ENCODE results near the gene ZNF556.

Gene ZNF556

DNA sequence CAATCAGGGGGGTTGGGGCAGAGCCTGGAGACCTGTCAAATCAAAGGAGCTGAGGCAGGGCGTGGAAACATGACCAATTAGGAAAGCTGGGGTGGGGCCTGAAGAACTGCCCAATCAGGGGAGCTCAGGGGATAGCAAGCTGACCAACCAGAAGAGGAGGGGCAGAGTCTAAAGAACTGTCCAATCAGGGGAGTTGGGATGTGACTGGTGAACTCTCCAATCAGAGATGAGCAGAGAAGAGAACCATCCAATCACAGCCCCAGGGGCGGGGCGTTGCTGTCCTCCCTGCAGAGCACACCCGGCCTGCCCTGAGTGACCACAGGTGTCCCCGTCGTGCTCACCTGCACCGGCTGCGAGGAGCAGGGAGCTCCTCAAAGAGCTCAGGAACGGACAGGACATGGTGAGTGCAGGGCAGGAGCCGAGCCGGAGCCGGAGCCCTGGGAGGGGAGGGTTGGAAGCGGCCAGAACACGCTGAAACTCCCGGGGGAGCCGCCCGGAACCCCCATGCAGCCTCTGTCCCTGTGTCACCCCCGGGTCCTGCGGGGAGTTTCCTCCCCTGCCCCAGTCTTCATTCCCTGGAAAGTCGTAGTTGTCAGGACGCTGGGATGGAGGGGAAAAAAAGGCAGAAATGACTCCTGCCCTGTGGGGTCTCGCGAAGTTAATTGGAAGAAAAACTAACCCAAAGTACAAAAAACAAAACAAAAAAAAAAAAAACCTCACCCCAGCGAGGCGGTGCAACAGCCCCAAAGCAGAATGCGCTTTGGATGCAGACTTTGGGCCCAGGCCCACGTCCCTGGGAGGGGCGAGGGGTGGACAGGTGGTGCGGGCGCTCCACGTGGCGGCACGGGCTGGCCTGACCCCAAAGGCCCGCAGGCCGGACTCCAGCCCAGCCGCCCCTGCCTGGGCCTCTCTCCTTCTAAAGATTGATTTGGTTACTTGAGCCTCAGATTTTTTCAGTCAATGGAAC is at the start of gene ZNF556:
Gene ZNF556 (plus strand): TSS at position 311 of the 967 bp plus-strand sequence. CDS start 87 bp downstream, at position 398.
- DNase-seq (ENCODE audit: low read depth in 2 of 2), result no peak

DNA sequence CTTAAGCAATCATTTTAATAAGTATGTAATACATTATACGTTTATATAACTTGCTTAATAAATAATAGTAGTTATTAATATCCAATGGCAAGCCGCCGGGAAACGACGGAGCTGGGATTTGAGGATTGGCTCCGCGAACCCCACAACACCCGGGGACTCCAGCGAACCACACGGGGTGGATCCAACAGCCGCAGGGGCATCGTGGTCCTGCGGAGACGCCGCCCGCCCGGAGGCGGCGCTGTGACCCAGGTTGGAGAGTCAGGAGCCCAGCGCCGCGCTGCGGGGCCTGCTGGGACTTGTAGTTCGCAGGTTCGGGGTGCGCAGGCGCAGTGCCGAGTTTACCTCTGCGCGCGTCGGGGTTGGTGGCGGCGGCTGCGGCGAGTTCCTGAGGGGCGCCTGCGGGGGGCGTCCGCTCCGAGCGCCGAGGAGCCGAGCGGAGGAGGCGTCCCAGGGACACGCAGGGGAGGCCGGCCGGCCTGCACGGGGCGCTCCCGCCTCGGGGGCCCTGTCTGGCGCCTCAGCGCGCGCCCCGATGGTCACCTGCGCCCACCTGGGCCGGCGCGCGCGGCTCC is 47.5 kb upstream of the ZNF556 start, which contains the start of gene ZNF554:
Gene ZNF554 (plus strand): TSS at position 329 of the 572 bp plus-strand sequence. CDS start 204 bp downstream, at position 533.
- DNase-seq (ENCODE audit: low read depth in 2 of 2), result peak; percentile 97

DNA sequence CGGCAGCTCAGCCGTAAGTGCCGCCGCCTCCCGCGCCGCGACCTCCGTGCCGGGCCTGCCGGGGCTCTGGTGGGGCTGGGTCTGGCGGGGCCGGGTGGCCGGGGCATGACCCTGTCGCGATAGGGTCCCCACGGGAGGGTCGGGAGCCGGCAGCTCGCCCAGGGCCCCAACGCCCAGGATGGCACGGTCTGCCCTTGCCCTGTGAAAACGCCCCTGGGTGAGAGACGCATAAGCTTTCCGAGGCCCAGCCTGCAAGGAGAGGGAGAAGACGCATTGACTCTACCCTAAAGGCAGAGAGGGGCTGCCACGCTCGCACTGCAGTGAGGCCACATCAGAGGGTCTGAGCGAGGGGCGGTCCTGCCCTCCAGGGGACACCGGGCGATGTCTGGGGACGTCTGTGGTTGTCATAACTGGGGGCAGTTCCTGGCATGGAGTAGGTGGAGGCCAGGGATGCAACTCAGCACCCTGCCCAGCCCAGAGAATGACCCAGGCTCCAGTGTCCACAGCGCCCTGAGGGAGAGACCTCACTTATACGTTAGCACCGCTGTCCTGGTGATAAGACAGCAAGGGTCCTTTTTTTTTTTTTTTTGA is 46.9 kb upstream of the ZNF556 start:
- no peak for DNase-seq (ENCODE audit: low read depth in 2 of 2)

DNA sequence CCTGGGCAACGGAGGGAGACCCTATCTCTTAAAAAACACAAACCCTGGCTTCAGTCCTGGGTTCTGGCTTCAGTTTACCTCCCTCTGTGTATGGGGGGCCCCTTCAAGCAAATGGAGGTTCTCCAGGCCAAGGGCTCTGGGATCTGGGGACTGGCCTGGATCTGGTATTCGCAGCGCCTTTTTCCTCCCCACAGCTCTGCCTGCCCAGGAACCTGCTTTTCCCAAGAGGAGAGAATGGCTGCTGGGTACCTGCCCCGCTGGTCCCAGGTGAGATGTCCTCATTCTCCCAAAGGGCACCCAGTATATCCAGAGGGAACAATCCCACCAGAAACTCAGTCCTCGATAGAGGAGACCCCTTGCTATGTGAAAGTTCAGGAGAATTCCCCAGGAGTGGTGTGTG is 44.3 kb upstream of the ZNF556 start:
- no peak for DNase-seq (ENCODE audit: low read depth in 2 of 2)

DNA sequence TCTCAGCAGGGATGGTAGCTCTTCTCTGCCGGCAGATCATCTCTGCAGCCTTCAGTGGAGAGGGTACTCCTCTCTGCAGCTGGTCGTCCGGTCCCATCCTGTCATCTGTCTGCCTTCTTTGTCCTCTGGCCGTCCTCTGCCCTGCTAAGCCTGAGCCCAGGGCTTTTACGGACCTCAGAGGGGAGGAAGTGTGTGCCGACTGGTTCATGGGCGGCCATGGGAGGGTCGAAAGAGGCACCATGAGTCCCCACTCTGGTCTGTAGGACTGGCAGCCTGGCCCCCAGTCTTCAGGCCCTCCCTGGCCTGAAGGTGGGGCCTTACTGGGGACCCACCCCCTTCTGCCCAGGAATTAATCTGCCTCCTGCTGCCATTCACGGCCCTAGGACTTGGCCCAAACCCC is 43.5 kb upstream of the ZNF556 start:
- DNase-seq (ENCODE audit: low read depth in 2 of 2), result no peak

DNA sequence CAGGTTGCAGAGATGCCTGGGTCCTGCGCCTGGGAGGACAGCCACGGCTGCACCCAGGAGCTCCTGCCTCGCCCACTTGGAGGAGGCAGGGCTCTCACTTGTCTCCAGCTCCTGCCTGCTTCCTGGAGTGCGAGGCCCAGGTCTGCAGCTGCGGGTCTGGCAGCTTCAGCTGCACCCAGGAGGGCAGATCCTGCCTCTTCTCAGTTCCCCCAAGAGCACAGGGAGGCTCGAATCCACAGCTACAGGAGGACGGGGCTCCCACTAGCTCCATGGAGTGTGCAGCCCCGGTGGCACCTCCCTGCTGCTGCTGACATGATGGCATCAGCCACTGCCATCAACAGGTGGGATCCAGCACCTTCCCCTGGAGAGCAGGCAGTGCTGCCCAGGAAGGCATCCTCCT is 43.0 kb upstream of the ZNF556 start:
- no peak for DNase-seq (ENCODE audit: low read depth in 2 of 2)

DNA sequence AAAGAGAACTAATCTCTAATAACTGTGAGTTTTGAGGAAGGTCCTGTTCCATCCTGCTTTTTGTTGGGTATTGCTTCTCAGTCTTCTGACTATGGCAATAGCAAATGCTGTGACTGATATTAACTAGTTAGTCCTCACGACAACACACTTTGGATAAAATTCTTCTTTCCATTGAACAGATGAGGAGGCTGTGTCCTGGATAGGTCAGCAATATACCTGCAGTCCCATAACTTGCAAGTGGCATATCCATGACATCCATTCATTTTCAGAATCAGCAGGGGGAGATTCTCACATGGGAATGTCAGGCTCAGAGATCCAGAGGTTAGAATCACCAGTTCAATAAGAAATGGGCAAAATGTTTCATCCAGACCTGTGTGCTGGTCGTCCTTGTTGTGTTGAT is 40.1 kb upstream of the ZNF556 start:
- no peak for DNase-seq (ENCODE audit: low read depth in 2 of 2)

DNA sequence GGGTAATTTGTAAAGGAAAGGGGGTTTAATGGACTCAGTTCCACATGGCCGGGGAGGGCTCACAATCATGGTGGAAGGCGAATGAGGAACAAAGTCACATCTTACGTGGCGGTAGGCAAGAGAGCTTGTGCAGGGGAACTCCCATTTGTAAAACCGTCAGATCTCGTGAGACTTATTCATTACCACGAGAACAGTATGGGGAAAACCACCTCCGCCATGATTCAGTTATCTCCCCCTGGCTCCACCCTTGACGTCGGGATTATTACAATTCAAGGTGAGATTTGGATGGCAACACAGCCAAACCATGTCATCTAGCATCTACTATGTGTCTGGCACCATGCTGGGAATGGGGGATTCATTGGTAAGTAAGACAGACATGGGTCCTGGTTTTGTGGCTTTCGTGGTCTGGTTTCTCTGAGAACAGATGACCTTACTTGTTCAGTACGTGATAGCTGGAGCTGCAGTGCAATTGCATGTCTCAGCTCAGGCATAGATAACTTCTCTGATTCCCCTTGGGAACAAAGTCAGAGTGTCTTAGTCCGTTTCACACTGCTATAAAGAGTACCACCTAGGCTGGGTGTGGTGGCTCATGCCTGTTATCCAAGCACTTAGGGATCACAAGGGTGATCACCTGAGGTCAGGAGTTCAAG is 39.2 kb upstream of the ZNF556 start:
- DNase-seq (ENCODE audit: low read depth in 2 of 2), result no peak

DNA sequence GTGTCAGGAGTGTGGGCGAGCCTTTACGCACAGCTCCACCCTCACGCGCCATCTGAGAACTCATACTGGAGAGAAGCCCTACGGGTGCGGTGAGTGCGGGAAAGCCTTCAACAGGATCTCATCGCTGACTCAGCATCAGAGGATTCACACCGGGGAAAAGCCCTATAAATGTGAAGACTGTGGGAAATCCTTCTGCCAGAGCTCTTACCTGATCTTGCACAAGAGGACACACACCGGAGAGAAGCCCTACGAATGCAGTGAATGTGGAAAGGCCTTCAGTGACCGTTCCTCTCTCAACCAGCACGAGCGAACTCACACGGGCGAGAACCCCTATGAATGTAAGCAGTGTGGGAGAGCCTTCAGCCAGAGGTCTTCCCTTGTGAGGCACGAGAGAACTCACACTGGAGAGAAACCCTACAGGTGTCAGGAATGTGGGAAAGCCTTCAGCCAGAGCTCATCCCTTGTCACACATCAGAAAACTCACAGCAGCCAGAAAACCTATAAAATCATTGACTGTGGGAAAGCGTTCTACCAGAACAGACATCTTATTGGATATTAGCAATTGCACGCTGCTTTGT is 32.8 kb upstream of the ZNF556 start:
- DNase-seq (ENCODE audit: low read depth in 2 of 2), result no peak

DNA sequence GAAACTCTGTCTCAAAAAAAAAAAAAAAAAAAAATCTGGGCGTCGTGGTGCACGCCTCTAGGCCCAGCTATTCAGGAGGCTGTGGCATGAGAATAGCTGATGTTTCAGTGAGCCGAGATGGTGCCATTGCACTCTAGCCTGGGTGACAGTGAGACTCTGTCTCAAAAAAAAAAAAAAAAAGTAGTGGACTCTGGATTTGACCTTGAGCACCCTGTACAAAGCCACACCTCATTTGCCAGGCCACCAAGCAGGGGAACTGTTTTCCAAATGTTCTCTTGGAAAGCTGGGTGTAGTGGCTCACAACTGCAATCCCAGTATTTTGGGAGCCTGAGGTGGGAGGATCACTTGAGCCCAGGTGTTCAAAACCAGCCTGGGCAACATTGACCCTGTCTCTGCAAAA is 29.7 kb upstream of the ZNF556 start:
- DNase-seq (ENCODE audit: low read depth in 2 of 2), result no peak

DNA sequence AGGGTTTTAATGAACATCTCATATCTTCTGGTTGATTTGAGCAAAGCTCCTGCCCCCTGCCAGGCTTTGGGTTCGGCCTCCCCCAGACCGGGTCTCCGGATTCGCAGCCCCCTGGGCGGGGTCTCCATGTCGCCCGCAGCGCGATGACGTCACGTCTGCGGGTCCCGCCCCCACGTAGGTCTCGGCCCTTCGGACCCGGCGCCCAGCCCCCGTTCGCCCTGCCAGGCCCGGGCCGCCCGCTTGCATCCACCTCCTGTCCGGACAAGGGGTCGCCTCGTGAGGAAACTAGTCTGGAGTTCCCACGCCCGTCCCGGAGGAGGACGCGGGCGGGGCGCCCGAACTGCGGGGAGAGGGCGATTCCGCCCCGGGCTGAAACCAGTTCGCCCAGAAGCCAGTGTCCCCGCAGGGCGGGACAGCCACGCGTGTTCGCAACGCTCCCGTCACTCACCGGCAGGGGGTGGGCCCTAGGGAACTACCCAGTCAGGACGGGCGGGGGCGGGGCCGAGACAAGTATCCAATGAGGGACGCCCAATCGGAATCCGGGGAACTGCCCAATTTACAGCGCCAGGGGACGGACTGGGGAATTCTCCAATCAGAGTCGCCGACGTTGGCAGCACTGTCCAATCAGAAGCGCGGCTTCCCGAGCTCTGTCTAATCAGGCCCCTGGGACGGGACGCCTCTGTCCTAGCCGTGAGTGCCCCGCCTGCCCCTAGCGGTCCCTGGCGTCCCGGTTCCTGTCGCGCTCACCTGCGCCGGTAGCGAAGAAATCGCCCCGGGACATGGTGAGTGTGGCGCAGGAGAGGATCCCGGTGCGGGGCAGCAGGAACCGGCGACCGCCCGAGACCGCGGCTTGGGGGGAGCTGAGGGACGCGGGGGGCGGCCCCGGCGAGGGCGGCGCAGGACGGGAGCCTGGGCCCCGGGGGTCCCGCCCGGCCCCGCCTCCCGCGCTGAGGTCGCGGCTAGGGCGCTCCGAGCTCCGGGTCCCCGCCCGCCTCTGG is 26.0 kb upstream of the ZNF556 start, which contains the start of gene ZNF555:
Gene ZNF555 (plus strand): TSS at position 682 of the 998 bp plus-strand sequence. CDS start 98 bp downstream, at position 780.
- peak; percentile 95 to 97 for DNase-seq (ENCODE audit: low read depth in 2 of 2)

DNA sequence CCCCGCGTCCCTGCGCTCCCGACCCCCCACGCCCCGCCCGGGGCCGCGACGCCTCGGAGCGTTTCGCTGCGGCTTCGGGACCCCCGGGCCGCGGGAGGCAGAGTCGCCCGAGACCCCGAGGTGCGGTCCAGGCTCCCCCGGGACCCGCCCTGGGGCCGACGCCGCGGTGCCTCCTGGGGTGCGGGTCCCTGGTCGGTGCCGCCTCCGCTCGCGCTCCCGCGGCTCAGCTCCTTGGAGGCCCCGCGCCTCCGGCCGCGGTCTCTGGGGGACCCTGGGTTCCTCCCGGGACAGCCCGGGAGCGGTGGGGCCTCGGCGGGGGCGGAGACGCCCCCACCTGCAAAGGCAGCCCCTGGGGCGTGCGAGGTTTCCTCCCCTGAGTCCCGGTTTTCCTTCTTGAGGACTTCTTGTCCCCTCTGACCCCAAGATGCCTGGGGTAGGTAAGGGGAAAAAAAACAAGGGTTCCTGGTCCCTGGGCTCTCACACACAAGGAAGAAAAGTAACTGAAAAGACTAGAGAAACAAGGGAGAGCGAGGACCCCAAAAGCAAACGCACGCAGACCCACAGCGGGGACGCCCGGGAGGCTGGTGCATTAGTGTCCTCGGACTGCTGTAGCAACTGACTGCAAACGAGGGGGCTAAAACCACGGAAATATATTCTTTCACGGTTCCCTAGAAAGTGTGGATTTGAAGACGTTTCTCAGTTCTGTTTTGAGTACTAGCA is 25.1 kb upstream of the ZNF556 start:
- no peak for DNase-seq (ENCODE audit: low read depth in 2 of 2)

DNA sequence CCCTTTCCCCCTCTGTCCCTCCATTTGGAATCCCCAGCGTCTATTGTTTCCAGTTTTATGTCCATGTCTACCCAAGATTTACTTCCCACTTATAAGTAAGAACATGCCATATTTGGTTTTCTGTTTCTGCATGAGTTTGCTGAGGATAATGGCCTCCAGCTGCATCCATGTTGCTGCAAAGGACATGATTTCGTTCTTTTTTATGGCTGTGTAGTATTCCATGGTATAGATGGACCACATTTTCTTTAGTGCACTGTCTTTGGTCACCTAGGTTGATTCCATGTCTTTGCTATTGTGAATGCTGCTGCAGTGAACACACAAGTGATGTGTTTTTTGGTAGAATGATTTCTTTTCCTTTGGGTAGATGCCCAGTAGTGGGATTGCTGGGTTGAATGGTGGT is 22.0 kb upstream of the ZNF556 start:
- no peak for DNase-seq (ENCODE audit: low read depth in 2 of 2)

DNA sequence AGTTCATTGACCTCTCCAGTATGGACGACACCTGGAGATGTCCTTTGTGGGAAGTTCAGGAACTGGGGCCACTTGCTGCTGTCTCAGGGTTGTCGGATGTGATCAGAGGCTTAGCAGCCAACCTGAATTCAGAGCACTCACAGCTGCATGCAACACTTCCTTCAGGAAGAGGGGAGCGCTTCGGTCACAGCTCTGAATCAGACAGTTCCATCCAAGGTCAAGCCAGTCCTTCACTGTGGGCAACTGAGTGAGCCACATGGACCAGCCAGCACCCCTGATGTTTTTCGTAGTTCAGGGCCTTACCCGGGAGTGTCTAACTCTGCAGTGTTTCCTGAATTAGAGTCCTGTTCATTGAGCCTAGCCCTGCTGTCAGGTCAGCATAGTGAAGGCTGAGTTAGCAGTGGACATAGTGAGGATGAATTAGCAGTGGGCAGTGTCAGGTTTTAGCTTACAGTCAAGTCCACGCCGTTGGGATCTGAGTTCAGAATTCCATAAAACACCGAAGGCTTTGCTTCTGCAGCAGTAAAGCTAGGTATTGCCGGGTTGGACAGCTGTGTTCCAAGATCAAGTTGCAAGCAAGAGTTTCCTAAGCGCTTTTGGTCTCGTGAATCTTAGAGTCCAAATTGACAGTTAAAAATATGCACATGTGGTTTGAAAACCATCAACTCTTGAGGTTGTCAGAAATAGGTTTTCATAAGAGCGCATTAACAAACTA is 20.8 kb upstream of the ZNF556 start:
- DNase-seq (ENCODE audit: low read depth in 2 of 2), result no peak

DNA sequence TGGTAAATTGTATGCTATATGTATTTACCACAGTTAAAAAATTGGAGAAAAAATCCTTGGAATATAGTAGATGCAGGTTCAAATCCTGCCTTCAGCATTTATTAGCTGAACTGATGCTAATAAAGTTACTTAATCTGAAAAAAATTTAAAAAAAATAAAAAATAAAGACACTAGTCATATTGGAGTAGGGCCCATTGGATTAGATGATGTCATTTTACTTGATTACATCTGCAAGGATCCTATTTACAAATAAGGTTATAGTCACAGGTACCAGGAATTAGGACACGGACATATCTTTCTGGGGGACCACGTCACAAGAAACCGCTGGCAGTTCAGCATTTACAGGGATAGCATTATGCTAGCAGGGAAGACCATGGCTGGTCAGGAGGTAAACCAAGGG is 19.6 kb upstream of the ZNF556 start:
- DNase-seq (ENCODE audit: low read depth in 2 of 2), result no peak

DNA sequence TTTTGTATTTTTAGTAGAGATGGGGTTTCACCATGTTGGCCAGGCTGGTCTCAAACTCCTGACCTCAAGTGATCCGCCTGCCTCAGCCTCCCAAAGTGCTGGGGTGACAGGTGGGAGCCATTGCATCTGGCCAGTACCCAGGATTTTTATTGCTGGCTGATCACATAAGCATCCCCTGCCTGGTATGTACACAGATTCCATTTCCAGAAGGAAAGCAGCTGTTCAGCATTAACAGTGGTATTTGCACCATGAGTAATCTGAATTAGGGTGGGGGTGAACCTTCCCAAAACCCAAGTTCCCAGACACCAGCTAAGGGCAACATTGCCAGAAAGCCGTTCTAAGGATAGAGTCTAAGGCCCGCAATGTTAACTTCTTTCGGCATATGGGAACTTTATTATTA is 18.5 kb upstream of the ZNF556 start:
- DNase-seq (ENCODE audit: low read depth in 2 of 2), result no peak

DNA sequence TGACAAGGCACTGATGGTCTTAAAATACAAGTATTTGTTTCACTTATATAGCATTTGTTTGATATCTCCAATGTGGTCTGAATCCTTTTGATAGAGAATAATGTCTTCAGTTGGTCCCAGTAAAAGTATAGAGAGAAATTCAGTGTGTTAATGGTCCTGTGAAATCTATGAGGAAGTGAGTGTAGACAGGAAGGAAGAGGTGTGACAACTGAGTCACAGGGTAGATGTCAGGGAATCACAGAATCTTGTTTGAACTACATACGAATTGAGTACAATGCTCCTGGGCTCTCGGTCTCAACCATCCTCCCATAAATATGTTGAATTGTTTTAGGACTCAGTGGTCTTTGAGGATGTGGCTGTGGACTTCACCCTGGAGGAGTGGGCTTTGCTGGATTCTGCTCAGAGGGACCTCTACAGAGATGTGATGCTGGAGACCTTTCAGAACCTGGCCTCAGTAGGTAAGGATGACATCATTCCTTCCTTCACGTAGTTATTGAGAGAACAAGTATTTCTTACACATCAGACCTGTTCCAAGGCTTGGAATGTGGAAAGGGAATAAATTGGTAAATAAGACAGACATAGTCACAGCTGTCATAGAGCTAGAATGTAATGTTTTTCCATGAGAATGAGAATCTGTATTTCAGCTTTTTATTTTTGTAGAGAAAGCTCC is 16.7 kb upstream of the ZNF556 start:
- no peak for DNase-seq (ENCODE audit: low read depth in 2 of 2)

DNA sequence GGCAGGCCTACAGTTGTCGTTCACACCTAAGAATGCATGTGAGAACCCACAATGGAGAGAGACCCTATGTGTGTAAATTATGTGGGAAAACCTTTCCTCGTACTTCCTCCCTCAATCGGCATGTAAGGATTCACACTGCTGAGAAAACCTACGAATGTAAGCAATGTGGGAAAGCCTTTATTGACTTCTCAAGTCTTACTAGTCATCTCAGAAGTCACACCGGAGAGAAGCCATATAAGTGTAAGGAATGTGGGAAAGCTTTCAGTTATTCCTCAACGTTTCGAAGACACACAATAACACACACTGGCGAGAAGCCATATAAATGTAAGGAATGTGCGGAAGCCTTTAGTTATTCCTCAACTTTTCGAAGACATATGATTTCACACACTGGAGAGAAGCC is 14.5 kb upstream of the ZNF556 start:
- no peak for DNase-seq (ENCODE audit: low read depth in 2 of 2)

Measured in stimulated activated CD4-positive, alpha-beta T cell treated with anti-CD3 and anti-CD28 coated beads, Interleukin-1b, Interleukin-23, amount 100 ng/mL, for 1 hour (primary cell).